ENCODE data around the gene RBMS1. TPM values are rescaled to one million over a fixed set of nuclear protein-coding genes. Genes with fewer than 3 reads are reported as not detected.

RBMS1 gene
- total RNA-seq, 1 experiment from 2014 or later: 91.9 TPM

DNA sequence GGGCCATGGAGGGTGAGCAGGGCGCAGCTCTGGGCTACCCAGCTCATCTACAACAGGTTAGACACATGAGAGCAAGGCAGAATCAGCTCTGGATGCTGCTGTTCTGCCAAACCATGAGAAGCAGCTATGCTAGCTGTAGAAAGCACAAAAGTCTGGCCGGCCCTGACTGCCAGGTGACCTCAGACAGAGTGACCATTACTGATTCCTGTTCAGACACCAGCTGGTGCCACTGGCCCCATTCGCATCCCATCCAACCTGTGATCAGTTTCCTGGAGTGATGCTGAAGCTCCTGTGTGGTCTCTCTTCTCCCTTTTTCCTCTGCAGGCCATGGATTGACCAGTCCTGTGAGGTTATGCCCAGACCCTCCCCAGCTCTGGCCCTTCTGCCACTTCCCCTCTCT is 14.3 kb downstream of the RBMS1 start:
- Mint-ChIP-seq H3K36me3 (ENCODE audit: insufficient read depth, unreplicated experiment) (no peaks in the 10 kb centered on the region), H3K4me3 (ENCODE audit: unreplicated experiment) (no peak overlapping the region), H3K27me3 (ENCODE audit: insufficient read depth, unreplicated experiment) (no peaks in the 10 kb centered on the region), H3K4me1 (ENCODE audit: low read depth, unreplicated experiment) (peaks cover 14% of the 10 kb centered on the region), H3K27ac (ENCODE audit: unreplicated experiment) (no peak overlapping the region), H3K9me3 (ENCODE audit: unreplicated experiment) (no peaks in the 10 kb centered on the region)
- ChIA-PET POLR2A (no interaction called here), CTCF (no interaction called here)
- BruUV-seq (replicated peaks): no TSS peak
- intact Hi-C loops (cut with micrococcal nuclease; ENCODE audit: unreplicated experiment): no loop called here
- H3K4me3 ChIP-seq (ENCODE audit: low read depth, low read length): no peak overlapping the region
- no peaks in the 10 kb centered on the region for H3K27me3 ChIP-seq (replicated peaks; ENCODE audit: control insufficient read depth, insufficient read depth, low read length)
- peaks cover 13% of the 10 kb centered on the region for H3K4me1 ChIP-seq
- no peak for DNase-seq
- no peak for TF ChIP-seq CTCF (IDR thresholded peaks at IDR 0.05; ENCODE audit: insufficient read depth in 1 of 2, low read depth in 1 of 2, low read length in 1 of 2, severe bottlenecking in 1 of 2, unreplicated experiment in 1 of 2)
- no peaks in the 10 kb centered on the region for H3K36me3 ChIP-seq (ENCODE audit: control insufficient read depth, insufficient read depth, low read length)
- H3K9me3 ChIP-seq: no peaks in the 10 kb centered on the region

DNA sequence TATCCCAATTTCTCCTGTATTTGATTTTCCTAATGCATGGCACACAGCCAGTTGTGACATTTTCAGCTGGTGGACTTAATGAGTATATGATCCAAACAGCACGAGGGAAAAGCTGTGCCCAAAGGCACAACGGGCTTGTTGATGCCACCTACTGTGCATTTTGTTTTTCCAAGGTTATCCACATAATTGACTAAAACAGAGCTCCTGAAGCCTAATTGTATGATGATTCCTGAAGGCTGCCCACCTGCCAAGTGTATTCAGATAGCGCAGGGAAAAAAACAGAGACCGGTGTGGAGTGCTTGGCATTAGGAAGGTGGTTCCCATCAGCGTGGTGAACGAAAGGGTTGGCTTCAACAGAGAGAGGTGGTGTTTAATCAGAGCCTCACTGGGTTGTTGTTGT is 14.9 kb downstream of the RBMS1 start:
- H3K27me3 Mint-ChIP-seq (ENCODE audit: insufficient read depth, unreplicated experiment): no peaks in the 10 kb centered on the region
- H3K36me3 Mint-ChIP-seq (ENCODE audit: insufficient read depth, unreplicated experiment): no peaks in the 10 kb centered on the region
- H3K27ac Mint-ChIP-seq (ENCODE audit: unreplicated experiment): no peak overlapping the region
- no peak for TF ChIP-seq CTCF (IDR thresholded peaks at IDR 0.05; ENCODE audit: insufficient read depth in 1 of 2, low read depth in 1 of 2, low read length in 1 of 2, severe bottlenecking in 1 of 2, unreplicated experiment in 1 of 2)
- peaks cover 17% of the 10 kb centered on the region for H3K4me1 Mint-ChIP-seq (ENCODE audit: low read depth, unreplicated experiment)
- no peak for DNase-seq
- POLR2A ChIA-PET: no interaction called here
- intact Hi-C loops (cut with micrococcal nuclease; ENCODE audit: unreplicated experiment): no loop called here
- no peaks in the 10 kb centered on the region for H3K9me3 Mint-ChIP-seq (ENCODE audit: unreplicated experiment)
- no TSS peak for BruUV-seq (replicated peaks)
- CTCF ChIA-PET: no interaction called here
- H3K27me3 ChIP-seq (replicated peaks; ENCODE audit: control insufficient read depth, insufficient read depth, low read length): no peaks in the 10 kb centered on the region
- no peaks in the 10 kb centered on the region for H3K36me3 ChIP-seq (ENCODE audit: control insufficient read depth, insufficient read depth, low read length)
- no peak overlapping the region for H3K4me3 ChIP-seq (ENCODE audit: low read depth, low read length)
- H3K9me3 ChIP-seq: no peaks in the 10 kb centered on the region
- H3K4me1 ChIP-seq: peaks cover 13% of the 10 kb centered on the region
- no peak overlapping the region for H3K4me3 Mint-ChIP-seq (ENCODE audit: unreplicated experiment)

DNA sequence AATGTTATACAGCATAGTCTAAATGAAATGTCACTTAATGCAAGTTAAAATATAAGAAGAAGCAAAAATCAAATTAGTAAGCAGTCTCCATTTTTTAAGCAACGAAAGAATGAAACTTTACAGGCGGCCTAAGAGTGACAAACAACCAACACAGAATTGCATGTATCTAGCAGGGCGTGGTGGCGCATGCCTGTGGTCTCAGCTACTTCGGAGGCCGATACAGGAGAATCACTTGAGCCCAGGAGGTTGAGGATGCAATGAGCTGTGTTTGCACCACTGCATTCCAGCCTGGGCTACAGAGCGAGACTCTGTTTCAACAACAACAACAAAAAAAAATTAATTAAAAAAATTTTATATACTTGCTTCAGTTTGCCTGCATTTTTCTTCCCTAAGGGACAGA is 16.6 kb downstream of the RBMS1 start:
- Histone ChIP-seq H3K36me3 (ENCODE audit: control insufficient read depth, insufficient read depth, low read length) (no peaks in the 10 kb centered on the region), H3K9me3 (no peaks in the 10 kb centered on the region), H3K4me1 (peaks cover 13% of the 10 kb centered on the region), H3K27me3 (replicated peaks; ENCODE audit: control insufficient read depth, insufficient read depth, low read length) (no peaks in the 10 kb centered on the region), H3K4me3 (ENCODE audit: low read depth, low read length) (no peak overlapping the region)
- Mint-ChIP-seq H3K4me1 (ENCODE audit: low read depth, unreplicated experiment) (peaks cover 17% of the 10 kb centered on the region), H3K9me3 (ENCODE audit: unreplicated experiment) (no peaks in the 10 kb centered on the region), H3K27ac (ENCODE audit: unreplicated experiment) (no peak overlapping the region), H3K4me3 (ENCODE audit: unreplicated experiment) (no peak overlapping the region), H3K36me3 (ENCODE audit: insufficient read depth, unreplicated experiment) (no peaks in the 10 kb centered on the region), H3K27me3 (ENCODE audit: insufficient read depth, unreplicated experiment) (no peaks in the 10 kb centered on the region)
- no peak for TF ChIP-seq CTCF (IDR thresholded peaks at IDR 0.05; ENCODE audit: insufficient read depth in 1 of 2, low read depth in 1 of 2, low read length in 1 of 2, severe bottlenecking in 1 of 2, unreplicated experiment in 1 of 2)
- DNase-seq: no peak
- POLR2A ChIA-PET: no interaction called here
- CTCF ChIA-PET: interaction anchor here (1.5 kb wide), 1 partner anchor 153 kb away, joined by 3 read pairs; no protein-coding TSS in a partner anchor
- intact Hi-C loops (cut with micrococcal nuclease; ENCODE audit: unreplicated experiment): no loop called here
- BruUV-seq (replicated peaks): no TSS peak
